ENCODE data around the gene SEC14L5.

The SEC14L5 gene

GRCh38 chr16:4957720-4958509 lies at the start of gene SEC14L5:
TSS of gene SEC14L5 (plus strand) at chr16:4958330. CDS start at chr16:4959324, 994 bp downstream.
- DNase-seq (ENCODE audit: low read depth, low spot score): peak; percentile 92

- DNase-seq (ENCODE audit: low read depth, low spot score): no peak
Observed at GRCh38 chr16:4908854-4909401, 49.2 kb upstream of the SEC14L5 start.

GRCh38 chr16:4909825-4910224 lies 48.3 kb upstream of the SEC14L5 start:
- no peak for DNase-seq (ENCODE audit: low read depth, low spot score)

- DNase-seq (ENCODE audit: low read depth, low spot score): no peak
Observed at GRCh38 chr16:4910828-4911227, 47.3 kb upstream of the SEC14L5 start.

- DNase-seq (ENCODE audit: low read depth, low spot score): no peak
Observed at GRCh38 chr16:4911970-4912386, 46.2 kb upstream of the SEC14L5 start.

GRCh38 chr16:4913130-4913773 lies 44.9 kb upstream of the SEC14L5 start:
- no peak for DNase-seq (ENCODE audit: low read depth, low spot score)

- DNase-seq (ENCODE audit: low read depth, low spot score): no peak
Observed at GRCh38 chr16:4913774-4914525, 44.2 kb upstream of the SEC14L5 start.

GRCh38 chr16:4914528-4915225 lies 43.5 kb upstream of the SEC14L5 start:
- no peak for DNase-seq (ENCODE audit: low read depth, low spot score)

GRCh38 chr16:4915226-4915761 lies 42.8 kb upstream of the SEC14L5 start:
- DNase-seq (ENCODE audit: low read depth, low spot score): no peak

- no peak for DNase-seq (ENCODE audit: low read depth, low spot score)
Observed at GRCh38 chr16:4917117-4917516, 41.0 kb upstream of the SEC14L5 start.

- DNase-seq (ENCODE audit: low read depth, low spot score): no peak
Observed at GRCh38 chr16:4918781-4919251, 39.3 kb upstream of the SEC14L5 start.

- no peak for DNase-seq (ENCODE audit: low read depth, low spot score)
Observed at GRCh38 chr16:4920826-4921225, 37.3 kb upstream of the SEC14L5 start.

- DNase-seq (ENCODE audit: low read depth, low spot score): no peak
Observed at GRCh38 chr16:4922721-4923342, 35.3 kb upstream of the SEC14L5 start.

GRCh38 chr16:4923853-4924252 lies 34.3 kb upstream of the SEC14L5 start:
- DNase-seq (ENCODE audit: low read depth, low spot score): no peak

- DNase-seq (ENCODE audit: low read depth, low spot score): peak; percentile 68
Observed at GRCh38 chr16:4924593-4925292, 33.4 kb upstream of the SEC14L5 start.

- DNase-seq (ENCODE audit: low read depth, low spot score): no peak
Observed at GRCh38 chr16:4925293-4925607, 32.9 kb upstream of the SEC14L5 start.

- DNase-seq (ENCODE audit: low read depth, low spot score): no peak
Observed at GRCh38 chr16:4925791-4926190, 32.3 kb upstream of the SEC14L5 start.

- DNase-seq (ENCODE audit: low read depth, low spot score): no peak
Observed at GRCh38 chr16:4926928-4927327, 31.2 kb upstream of the SEC14L5 start.

GRCh38 chr16:4927661-4928060 lies 30.5 kb upstream of the SEC14L5 start:
- no peak for DNase-seq (ENCODE audit: low read depth, low spot score)

- no peak for DNase-seq (ENCODE audit: low read depth, low spot score)
Observed at GRCh38 chr16:4928227-4928626, 29.9 kb upstream of the SEC14L5 start.
